Umbilical cord (tissue), 2 donors: ENCODE measurements around the gene ZBED2. TPM values are rescaled to one million over a fixed set of nuclear protein-coding genes. Genes with fewer than 3 reads are reported as not detected.

ENCODE experiments used
- DNase-seq: peaks from one replicate; pipeline ENCODE4 v3.0.0-alpha.2; 2015; ENCODE audit warnings: low spot score
- total RNA-seq: library from RNA; depleted of rRNA; stranded (reverse); fragments of >200 nt; gene quantifications from one replicate; pipeline ENCODE4 v1.2.3, GENCODE V29; 2014; ENCODE audit warnings: low replicate concordance; ENCODE audit not compliant: insufficient read depth

ZBED2 gene
- total RNA-seq, 1 donor from 2014 or later: 8.7 TPM

- DNase-seq: no peak
Measured at GRCh38 chr3:111604119-111604518, 9.0 kb upstream of the ZBED2 start.

GRCh38 chr3:111603679-111604078, 8.5 kb upstream of the ZBED2 start:
- DNase-seq: no peak

DNA sequence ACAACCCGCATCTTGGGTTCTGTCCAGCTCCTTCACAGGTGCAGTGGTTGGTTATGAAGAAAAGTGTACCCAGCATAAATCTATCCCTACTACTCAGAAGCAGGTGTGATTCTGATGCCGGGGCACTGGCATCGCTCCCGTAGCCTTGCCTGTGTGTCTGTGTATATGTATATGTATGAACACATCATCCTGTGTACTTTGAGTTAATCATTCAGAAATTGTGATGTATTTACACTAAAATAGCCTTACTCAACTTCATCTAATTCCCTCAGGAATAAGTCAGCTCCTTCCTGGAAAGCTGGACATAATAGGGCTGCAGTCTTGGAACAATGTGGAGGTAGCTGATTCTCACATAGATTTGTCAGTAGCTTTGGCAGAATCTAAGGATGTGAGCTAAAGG, 6.7 kb upstream of the ZBED2 start:
- no peak for DNase-seq

DNA sequence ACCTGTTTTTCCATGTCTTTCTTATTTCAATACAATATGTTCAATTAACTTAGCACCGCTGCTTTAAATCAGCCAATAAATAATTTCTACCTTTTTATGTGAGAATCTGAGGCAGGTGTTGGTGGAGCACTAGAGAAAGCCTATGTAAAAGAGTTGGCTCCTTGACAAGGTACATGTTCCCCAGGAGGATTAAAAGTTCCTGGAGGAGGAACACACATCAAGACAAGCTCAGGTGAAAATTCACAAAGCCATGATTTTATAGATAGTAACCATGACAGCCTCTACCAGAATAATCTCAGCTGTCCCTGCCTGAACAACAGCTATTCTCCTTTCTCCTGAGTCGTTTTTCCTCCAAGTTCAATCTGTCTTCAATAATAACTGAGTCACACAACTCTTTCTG, 3.4 kb upstream of the ZBED2 start:
- no peak for DNase-seq

- no peak for DNase-seq
Measured at GRCh38 chr3:111598139-111598538, 3.0 kb upstream of the ZBED2 start.

DNA sequence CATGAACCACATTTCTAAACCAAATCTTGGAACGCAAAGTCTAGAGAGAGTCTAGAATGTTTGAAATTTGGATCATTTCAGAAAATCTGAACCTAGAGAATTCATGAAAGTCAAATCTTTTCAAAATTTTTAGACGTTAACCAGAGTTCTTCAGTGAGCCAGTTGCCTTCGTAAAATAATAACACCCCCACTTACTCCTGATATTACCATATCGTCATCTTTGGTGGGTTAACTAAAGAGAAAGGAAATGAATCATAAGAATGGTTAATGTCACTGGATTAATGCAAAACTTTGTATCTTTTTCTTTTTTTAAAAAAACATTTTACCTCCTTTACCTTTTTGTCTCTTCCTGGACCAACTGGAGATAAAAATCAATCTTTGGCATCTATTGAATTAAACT, 1.2 kb upstream of the ZBED2 start:
- DNase-seq: no peak

GRCh38 chr3:111594781-111595180, 365 bp downstream of the ZBED2 start:
- DNase-seq: no peak

DNA sequence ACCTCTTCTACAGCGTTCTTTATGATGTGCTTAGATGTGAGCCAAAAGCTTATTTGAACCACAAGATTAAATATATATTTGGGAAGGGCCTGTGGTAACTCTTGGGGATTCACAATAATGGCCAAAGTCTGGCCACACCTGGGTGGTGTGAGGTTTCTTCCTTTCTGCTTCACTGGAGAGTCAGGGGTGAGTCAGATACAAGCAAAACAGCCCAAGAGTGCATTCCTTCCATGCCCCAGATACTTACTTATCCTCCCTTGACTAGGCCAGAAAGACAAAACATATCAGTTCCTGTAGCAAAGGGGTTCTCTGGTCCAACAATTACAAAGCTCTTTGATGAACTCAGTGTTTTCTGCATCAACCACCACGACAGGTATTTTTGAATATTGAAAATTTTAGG, 941 bp downstream of the ZBED2 start:
- DNase-seq: no peak

GRCh38 chr3:111593666-111594065, 1.5 kb downstream of the ZBED2 start:
- no peak for DNase-seq

GRCh38 chr3:111592936-111593335, 2.2 kb downstream of the ZBED2 start:
- DNase-seq: no peak

GRCh38 chr3:111592143-111592542, 3.0 kb downstream of the ZBED2 start:
- no peak for DNase-seq

DNA sequence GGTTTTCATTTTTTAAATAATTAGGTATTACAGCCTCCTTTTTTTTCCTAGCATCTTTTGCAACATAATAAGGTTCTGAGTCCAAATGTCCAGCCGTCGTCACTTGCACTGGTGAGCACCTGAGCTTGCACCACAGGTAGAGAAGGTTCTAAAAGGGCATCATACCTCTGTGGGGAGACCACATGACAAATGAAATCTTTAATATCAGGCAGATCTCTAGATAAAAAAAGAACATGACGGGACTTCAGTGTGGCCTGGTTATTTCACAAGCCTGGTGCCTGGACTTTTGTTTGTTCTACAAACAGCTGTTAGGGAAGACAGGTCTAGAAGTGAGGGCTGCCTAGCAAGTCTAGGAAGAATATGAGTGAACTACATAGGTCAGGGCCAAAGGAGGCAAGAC, 3.6 kb downstream of the ZBED2 start:
- DNase-seq: no peak

GRCh38 chr3:111590143-111590491, 5.0 kb downstream of the ZBED2 start:
- peak; percentile 28 for DNase-seq

GRCh38 chr3:111589303-111590142, 5.6 kb downstream of the ZBED2 start:
- peak; percentile 50 for DNase-seq

GRCh38 chr3:111588527-111588926, 6.6 kb downstream of the ZBED2 start:
- DNase-seq: no peak

GRCh38 chr3:111585217-111585616, 9.9 kb downstream of the ZBED2 start:
- peak; percentile 24 for DNase-seq

DNA sequence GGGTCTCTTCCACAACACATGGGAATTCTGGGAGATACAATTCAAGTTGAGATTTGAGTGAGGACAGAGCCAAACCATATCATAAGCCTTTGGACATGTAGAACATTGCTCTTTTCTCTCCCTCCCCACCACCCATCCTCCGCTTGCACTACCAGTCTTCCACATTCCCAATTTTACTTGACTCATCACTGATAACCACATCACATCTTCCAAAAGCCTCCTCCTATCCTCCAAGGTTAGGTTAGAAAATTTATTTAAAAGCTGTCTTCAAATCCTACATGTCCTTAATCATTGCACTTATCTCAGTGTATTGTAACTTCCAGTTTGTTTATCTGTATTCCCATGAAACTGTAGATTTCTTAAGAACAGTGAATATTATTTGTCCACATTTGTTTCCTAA, 10.4 kb downstream of the ZBED2 start:
- no peak for DNase-seq

DNA sequence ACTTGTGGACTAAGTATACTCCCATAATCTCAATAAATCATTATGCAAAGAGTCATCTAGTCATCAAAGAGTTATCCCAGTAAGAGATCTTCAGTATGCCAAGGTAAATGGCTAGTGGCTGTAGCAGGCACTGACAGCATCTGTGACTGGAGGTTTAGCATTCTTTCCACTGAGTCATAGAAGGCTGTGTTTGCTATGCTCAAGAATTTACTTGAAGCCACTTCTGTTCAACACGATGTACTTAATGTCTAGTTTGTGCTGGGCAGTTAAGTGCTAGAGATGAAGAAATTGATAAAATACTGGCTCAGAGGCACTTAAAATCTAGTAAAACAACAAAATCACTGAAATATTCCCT, 13.0 kb downstream of the ZBED2 start:
- DNase-seq: peak; percentile 55

- DNase-seq: no peak
Measured at GRCh38 chr3:111581403-111582119, 13.6 kb downstream of the ZBED2 start.

DNA sequence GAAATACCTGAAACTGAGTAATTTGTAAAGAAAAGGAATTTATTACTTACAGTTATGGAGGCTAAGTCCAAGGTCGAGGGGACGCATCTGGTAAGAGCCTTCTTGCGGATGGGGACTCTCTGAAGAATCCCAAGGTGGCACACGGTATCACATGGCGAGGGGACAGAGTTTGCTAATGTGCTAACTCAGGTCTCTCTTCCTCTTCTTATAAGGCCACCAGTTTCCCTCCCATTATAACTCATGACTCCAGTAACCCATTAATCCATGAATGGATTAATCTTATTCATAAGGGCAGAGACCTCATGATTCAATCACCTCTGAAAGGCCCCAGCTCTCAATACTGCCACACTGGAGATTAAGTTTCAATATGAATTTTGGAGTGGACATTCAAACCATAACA, 15.7 kb downstream of the ZBED2 start:
- DNase-seq: no peak

DNA sequence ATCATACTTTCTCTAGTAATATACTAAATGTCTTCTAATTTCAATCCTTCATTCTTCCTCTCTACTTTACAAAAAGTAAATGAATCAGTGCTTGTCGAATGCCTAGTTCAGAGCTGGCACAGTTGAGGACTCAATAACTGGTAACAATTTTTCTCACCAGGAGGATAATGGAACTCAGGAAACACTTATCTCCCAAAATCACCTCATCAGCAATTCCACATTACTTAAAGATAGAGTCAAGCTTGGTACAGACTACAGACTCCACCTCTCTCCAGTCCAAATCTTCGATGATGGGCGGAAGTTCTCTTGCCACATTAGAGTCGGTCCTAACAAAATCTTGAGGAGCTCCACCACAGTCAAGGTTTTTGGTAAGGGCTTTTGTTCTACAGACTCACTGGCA, 16.3 kb downstream of the ZBED2 start:
- no peak for DNase-seq

- DNase-seq: peak; percentile 74
Measured at GRCh38 chr3:111577798-111578685, 17.1 kb downstream of the ZBED2 start.
